ENCODE measurements around the gene GPR3.

Gene GPR3, protein sequence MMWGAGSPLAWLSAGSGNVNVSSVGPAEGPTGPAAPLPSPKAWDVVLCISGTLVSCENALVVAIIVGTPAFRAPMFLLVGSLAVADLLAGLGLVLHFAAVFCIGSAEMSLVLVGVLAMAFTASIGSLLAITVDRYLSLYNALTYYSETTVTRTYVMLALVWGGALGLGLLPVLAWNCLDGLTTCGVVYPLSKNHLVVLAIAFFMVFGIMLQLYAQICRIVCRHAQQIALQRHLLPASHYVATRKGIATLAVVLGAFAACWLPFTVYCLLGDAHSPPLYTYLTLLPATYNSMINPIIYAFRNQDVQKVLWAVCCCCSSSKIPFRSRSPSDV

DNA sequence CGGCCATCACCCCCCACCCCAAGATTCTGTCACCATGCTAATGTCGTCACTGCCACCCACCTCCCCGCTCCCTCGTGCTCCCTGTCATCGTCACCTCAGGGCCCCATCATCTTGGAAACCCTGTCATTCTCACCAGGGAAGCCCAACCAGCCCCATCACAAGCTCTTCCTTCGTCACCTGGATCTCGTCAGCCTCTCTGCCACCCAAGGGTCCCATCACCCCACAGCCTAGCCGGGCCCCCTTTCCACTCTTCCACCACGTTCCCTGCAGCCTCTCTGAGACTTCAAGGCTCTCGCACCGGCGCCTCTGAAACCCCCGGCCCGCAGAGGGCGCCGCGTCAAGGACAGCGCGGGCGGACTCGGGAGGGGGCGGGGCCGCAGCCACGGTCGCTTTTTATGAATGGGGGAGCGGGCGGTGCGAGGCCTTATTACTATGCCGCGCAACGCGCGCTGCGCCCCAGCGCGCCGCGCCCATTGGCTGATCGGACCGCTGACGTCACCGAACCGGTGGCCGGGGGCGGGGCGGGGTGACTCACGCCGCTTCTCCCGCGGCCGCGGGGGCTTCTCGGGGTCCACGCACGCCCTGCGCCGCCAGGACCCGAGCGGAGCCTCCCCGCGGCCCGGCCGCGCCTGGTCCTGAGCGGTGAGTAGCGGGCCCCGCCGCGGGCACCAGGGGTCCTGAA, at the start of gene GPR3:
GPR3 (plus strand) TSS at position 527 of the 682 bp plus-strand sequence. CDS start 1,177 bp downstream, outside the sequence.
- in situ Hi-C loops (cut with MboI; ENCODE audit: low sequenced_read_pairs), result loop anchor here (5.0 kb wide), 1 partner anchor 90 kb away; no protein-coding TSS in a partner anchor

DNA sequence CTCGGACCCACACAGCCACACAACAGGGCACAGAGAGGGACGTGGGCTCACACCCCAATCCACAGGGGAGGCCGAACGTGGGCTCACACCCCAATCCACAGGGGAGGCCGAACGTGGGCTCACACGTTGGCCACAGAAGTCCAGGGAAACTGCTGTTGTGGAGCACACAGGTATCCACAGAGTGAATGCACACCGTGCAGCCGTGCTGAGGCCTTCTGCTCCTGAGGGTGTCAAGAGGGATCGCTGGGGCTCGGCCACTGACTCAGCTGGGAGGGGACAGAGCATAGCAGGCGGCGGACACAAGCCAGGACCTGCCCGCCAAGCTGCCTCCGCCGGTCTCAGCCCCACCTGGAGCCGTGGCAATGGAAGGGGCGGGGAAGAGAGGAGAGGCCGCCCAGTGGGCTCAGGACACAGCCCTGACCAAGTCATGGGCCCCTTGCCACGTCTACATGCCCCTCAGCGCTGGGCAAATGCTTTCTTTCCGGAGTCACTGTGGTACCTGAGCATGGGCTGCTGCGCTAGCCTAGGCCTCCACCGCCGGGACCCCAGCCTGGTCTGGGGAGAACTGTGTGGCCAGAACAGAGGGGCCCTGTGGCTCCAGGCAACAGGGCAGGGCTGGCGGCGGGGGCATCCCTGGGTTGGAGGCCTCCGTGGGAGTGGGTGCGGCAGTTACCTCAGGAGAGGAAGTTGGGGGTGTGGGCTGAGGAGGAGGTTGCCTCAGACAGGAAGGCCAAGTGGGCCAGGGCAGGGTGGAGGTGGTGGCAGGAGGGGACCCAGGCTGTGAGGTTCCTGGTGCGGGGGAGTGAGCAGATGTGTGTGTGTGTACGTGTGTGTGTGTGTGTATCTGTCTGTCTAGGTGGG, 49.4 kb upstream of the GPR3 start:
- in situ Hi-C loops (cut with MboI; ENCODE audit: low sequenced_read_pairs), result no loop called here

DNA sequence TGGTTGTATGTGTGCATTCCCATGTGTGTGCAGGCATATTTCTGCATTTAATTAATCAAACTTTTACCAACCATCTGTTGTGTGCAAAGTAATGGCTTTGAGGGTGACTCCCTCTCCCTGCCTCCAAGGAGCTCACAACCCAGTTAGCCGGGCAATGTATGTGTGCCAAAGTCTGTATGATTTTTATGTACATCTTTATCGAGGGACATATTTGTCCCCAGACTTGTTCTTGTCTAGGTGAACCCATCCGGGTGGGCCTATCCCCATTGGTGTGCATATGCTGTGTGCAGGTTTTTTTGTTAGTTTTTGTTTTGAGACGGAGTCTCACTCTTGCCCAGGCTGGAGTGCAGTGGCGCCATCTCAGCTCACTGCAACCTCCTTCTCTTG, 48.8 kb upstream of the GPR3 start:
- in situ Hi-C loops (cut with MboI; ENCODE audit: low sequenced_read_pairs), result no loop called here

DNA sequence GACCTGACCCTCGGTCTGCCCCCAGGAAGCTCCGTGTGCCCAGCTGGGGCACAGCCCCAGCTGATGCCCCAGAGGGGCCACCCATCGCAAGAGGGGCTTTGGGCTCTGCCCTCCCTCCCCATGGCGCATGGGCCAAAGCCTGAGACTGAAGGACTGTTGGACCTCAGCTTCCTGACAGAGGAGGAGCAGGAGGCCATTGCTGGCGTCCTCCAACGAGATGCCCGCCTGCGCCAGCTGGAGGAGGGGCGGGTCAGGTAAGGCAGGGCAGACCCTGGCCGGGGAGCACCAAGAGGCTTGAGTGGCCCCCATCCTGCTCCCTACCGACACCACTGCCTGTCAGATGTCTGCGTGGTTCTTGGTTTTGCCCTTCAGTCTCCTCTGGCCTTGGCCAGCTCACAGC, 47.1 kb upstream of the GPR3 start:
- in situ Hi-C loops (cut with MboI; ENCODE audit: low sequenced_read_pairs), result no loop called here

DNA sequence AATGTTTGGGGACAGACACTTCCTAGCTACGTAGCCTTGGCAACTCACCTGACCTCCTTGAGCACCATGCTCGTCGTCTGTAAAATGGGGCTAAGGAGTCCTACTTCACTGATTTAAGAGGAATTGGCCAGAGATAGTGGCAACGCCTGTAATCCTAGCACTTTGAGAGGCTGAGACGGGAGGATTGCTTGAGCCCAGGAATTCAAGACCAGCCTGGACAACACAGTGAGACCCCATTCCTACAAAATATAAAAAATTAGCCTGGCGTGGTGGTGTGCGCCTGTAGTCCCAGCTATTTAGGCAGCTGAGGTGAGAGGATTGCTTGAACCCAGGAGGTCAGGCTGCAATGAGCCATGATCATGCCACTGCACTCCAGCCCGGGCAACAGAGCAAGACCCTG, 46.1 kb upstream of the GPR3 start:
- in situ Hi-C loops (cut with MboI; ENCODE audit: low sequenced_read_pairs), result no loop called here

DNA sequence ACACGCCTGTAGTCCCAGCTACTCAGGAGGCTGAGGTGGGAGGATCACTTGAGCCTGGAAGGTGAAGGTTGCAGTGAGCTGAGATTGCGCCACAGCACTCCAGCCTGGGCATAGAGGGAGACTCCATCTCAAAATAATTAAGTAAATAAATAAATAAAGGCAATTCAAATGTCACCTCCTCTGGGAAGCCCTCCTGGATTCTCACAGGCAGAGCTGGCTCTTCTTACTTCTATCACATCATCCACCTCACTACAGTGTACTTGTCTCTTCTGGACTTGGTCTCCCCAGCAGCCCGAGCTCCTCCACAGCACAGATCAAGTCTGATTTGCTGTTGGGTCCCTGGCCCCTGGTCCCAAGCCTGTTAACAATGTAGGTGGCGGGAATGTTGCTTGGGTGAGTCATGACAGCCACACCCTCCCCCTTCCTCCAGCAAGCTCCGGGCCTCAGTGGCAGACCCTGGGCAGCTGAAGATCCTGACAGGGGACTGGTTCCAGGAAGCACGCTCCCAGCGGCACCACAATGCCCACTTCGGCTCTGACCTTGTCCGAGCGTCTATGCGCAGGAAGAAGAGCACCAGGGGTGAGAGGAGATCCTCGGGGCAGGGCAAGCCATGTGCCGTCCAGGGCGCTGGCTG, 45.3 kb upstream of the GPR3 start:
- in situ Hi-C loops (cut with MboI; ENCODE audit: low sequenced_read_pairs), result no loop called here

DNA sequence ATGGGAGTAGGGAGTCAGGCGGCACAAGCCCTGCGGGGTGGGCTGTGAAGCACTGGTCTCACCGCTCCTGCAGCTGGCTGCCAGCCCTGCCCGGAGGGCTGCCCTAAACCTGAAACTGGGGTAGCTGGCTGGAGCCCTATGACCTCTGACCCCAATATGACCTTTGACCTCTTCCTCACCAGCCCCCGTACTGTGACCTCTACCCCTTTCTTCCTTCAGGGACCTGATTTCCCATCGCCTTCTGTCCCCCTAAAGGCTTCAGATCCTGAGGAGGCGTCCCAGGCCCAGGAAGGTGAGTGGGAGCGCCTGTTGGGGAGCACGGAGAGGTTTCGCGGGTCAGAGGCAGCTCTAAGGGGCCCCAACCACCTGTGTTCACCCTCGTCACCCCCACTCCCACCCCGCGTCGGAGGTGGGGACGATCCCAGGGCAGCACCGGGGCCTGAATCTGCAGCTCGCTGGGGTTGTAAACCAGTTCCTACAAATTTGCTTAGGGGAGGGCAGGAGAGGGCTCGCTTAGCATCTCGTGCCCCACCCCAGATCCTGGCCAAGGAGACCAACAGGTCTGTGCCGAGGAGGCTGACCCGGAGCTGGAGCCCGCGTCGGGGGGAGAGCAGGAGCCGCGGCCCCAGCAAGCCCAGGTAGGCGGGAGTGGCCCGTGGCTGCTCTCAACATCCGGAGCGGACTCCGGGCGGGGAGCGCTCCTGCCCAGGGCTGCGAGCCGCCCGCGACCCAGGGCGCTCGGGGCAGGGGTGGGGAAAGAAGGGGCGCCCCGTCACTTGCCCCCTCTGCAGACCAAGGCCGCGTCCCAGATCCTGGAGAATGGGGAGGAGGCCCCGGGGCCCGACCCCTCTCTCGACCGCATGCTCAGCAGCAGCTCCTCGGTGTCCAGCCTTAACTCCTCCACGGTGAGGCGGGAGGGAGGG, 43.3 kb upstream of the GPR3 start:
- in situ Hi-C loops (cut with MboI; ENCODE audit: low sequenced_read_pairs), result no loop called here

DNA sequence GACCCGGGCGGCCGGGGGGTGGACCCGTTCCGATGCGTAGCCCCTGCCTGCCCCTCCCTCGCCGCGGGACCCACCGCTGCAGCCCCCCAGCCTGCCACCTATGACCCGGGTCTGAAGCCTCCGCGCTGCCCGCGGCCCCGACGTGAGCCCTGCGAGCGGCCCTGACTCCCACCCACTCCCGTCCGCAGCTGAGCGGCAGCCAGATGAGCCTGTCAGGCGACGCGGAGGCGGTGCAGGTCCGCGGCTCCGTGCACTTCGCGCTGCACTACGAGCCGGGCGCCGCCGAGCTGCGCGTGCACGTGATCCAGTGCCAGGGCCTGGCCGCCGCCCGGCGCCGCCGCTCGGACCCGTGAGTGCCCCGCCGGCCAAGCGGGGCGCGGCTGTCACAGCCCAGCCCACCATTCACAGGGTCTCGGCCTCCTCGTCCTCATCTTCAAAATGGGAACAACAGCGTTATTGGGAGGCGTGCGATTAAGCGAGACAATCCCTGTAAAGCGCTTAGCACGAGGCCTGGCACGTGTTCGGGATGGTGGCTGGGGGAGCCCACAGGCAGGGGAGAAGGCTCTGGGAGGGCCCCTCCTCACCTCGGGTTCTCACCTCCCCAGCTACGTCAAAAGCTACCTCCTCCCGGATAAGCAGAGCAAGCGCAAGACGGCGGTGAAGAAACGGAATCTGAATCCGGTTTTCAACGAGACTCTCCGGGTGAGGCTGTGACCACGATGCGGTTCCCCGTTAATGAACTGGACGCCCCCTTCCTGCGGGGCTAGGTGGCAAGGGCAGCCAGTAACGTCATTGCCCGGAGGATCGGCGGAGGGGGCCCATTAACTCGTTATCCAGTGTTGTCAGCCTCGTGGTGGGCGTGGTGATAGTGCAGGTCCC, 42.4 kb upstream of the GPR3 start:
- in situ Hi-C loops (cut with MboI; ENCODE audit: low sequenced_read_pairs), result no loop called here

DNA sequence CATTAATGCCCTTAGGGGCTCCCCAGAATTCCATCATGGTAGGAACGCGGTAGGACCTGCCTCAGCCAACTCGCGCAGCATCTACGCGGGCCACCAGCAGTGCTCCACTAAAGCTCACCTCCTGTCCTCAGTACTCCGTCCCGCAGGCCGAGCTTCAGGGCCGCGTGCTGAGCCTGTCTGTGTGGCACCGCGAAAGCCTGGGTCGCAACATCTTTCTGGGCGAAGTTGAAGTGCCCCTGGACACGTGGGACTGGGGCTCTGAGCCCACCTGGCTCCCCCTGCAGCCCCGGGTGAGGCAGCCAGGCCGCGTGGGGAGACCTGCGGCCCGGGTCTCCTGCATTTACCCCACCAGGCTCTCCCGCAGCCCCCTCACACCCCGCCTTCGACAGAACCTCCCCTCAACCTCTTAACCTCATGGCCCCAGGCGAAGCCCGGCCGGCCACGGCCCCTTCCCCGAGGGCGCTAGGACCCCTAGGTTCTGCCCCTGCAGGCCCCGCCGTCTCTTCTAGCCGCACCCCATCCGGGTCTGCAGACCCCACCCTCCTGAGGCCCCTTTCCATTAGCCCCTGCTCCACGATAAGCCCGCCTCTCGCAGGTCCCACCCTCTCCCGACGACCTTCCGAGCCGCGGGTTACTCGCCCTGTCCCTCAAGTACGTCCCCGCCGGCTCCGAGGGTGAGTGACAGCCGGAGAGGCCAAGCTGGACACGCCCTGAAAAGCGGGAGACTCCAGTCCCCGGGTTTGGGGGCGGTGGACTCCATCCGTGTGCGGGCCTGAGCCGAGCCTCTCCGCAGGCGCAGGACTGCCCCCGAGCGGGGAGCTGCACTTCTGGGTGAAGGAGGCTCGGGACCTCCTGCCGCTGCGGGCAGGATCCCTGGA, 41.5 kb upstream of the GPR3 start:
- in situ Hi-C loops (cut with MboI; ENCODE audit: low sequenced_read_pairs), result no loop called here

DNA sequence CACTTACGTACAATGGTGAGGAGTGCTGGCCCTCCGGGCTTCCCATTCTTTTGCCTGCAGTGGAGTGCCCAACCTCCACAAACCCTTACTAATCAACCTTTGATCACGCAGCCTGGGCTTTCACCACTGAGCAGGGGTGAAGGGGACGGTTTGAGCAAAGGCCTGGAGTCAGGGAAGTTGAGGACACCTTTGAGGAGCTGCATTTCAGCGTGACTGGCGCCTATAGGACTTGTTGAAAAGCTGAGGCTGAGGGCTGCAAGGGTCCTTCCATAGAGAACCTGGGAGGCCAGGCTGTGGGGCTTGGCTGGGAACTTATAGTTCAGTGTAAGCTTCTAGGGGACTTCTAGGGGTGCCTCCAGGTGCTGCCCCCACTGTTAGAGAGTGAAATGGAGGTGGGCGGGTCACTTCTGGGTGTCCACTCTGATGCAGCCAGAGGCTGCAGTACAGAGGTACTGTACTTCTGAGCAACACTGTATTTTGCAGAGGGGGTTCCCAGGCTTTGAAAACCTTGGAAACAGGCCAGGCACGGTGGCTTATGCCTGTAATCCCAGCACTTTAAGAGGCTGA, 40.8 kb upstream of the GPR3 start:
- in situ Hi-C loops (cut with MboI; ENCODE audit: low sequenced_read_pairs), result no loop called here

DNA sequence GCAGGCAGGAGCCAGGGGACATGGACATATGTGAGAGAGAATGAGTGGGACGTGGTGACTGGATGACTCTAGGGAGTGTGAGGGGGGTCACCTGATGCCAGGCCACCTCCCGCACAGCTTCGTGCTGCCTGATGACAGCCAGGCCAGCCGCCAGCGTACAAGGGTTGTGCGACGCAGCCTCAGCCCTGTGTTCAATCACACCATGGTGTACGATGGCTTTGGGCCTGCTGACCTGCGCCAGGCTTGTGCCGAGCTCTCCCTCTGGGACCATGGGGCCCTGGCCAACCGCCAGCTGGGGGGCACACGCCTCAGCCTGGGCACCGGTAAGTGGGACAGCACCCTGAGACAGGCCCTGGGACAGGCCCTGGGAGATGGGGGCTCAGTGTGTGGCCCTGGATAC, 39.3 kb upstream of the GPR3 start:
- in situ Hi-C loops (cut with MboI; ENCODE audit: low sequenced_read_pairs), result no loop called here

DNA sequence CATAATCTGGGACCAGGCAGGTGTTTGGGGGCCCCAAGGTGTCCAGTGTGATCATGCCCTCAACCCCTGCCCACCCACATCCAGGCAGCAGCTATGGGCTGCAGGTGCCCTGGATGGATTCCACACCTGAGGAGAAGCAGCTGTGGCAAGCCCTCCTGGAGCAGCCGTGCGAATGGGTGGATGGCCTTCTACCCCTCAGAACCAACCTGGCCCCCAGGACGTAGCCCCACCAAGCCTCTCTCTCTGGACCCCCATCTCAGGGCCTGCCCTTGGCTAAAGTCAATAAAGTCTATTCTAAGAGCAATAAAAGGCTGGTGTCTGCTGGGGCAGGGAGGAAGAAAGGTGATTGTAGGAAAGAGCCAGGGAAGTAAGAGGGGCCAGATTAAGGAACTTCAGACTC, 38.8 kb upstream of the GPR3 start:
- in situ Hi-C loops (cut with MboI; ENCODE audit: low sequenced_read_pairs), result no loop called here

DNA sequence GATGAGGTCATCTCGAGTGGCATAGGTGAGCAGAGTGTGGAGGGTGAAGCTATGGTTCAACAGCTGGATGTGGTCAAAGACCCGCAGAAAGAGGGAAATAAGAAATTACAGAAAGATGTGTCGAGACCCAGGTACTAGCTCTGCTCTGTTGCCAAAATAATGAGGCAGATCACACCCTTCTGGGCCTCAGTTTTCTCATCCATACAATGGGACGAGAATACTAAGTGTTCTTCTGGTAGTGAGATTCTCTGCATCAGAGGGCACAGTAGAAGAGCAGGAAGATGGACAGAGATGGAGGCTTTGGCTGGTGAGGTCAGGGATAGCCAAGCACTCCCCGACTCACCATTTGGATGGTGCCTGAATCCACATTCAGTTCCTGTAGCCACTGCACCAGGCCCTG, 36.7 kb upstream of the GPR3 start:
- in situ Hi-C loops (cut with MboI; ENCODE audit: low sequenced_read_pairs), result no loop called here

DNA sequence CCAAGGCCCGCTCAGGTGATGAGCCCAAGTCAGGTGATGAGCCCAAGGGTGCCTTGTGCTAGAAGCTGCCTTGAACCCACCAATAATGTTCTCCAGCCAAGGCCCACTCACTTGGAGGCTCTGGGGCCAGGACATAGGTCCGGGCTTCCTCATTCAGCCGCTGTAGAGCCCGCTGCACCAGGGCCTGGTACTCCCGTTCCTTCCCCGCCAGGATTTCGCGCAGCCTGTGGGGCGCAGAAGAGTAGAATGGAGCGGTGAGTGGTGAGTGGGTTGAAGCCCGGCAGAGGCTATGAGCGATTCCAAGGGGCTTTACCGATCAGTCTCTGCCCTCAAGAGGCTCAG, 36.2 kb upstream of the GPR3 start:
- in situ Hi-C loops (cut with MboI; ENCODE audit: low sequenced_read_pairs), result no loop called here

DNA sequence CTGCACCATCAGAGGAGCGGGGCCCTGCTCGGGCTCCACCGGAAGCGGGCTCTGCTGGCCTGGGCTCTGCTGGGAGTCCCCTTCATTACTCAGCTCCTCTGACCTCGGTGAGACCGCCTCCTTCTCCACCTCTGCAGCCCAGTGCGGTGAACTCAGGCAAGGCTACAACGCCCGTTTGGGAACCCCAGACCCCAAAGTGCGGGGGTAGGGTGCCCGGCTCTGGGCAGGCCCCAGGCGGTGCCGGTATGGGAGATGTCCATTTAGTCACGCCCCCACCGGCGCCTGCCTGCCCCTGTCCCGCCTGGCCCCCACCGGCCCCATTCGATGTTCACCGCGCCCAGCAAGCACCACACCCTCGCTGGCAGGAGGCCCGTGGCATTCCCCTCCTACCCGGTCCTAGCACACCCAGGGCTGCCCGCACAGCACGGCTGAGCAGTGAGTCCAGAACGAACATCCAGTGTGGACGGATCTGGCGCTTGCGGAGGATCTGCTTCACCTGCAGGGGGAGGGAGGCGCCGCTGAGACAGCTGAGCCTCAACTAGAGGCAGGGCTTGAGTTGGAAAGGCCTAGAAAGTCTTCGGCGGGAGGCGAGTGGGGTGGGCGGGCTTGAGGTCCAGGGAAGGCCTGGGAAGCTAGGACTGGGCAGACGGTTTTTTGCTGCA, 35.7 kb upstream of the GPR3 start:
- in situ Hi-C loops (cut with MboI; ENCODE audit: low sequenced_read_pairs), result no loop called here

DNA sequence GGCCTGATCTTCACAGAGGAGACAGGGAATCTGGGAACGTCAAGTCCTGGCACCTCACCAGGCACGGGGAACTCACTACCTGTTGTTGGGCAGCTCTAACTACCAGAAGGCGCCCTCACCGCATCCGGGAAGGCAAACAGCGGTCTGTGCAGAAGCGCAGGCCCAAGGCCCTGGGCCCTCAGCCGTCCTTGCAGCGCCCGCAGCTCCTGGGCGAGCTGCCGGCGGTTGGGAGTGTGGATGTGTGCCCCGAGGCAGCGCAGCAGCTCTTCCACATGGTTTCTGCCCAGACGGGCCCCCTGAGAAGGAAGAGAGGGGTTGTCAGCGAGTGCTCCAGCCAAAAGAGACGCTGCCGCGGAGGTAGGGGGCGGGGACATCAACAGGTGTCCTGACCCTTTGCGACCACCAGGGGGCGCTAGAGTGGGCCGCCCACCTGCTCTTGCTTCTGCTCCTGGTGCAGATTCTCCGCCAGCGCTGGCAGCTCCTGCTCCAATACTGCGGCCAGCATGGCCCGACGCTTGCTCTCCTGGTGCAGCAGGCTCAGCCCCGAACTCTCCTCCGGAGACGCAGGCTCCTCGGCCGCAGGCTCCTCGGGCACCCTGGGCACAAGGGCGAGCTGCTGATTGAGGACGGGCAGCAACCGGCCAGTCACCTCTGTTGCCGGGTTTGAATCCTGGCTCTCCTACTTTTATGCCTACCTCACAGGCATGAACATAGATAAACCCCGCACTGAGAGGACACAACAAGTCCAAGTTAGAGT, 35.0 kb upstream of the GPR3 start:
- in situ Hi-C loops (cut with MboI; ENCODE audit: low sequenced_read_pairs), result no loop called here
